ENCODE data around the gene APC. TPM values are rescaled to one million over a fixed set of nuclear protein-coding genes. Genes with fewer than 3 reads are reported as not detected.
A peak's percentile ranks its signal among the peaks of the same experiment; 100 is the strongest.

Gene APC
- total and polyA plus RNA-seq, 2 of the 8 experiments (the other 6 are each of a cell fraction or from before 2014, with no cell fraction given), result 6.8 to 41.9 TPM

GRCh38 chr5:112690605-112691338 lies 46.9 kb upstream of the APC start:
- Histone ChIP-seq H3K18ac (ENCODE audit: extremely low read depth, low read length) (no peak overlapping the region), H3K14ac (ENCODE audit: insufficient read length) (no peak overlapping the region), H2BK15ac (ENCODE audit: low read length) (no peak overlapping the region), H3K23me2 (ENCODE audit: low read depth, low read length) (no peaks in the 10 kb centered on the region; the same call in 1 of the 2 replicates), H4K20me1 (replicated peaks in 1 of 2; ENCODE audit: control insufficient read depth in 1 of 2, insufficient read depth in 2 of 2, low read length in 2 of 2) (no peaks in the 10 kb centered on the region), H3K56ac (replicated peaks; ENCODE audit: insufficient read length, low read depth, low read length) (no peak overlapping the region), H2BK120ac (replicated peaks; ENCODE audit: low read depth, low read length) (no peak overlapping the region), H2BK5ac (ENCODE audit: low read depth, low read length) (no peak overlapping the region), H3K36me3 (ENCODE audit: control insufficient read depth in 2 of 4, insufficient read depth in 4 of 4, low read length in 3 of 4) (no peaks in the 10 kb centered on the region), H4K8ac (ENCODE audit: extremely low read depth, insufficient read depth, low read length) (no peak overlapping the region), H3K4me1 (replicated peaks in 1 of 4; ENCODE audit: control insufficient read depth in 3 of 4, insufficient read depth in 4 of 4, low read length in 3 of 4) (peaks cover 0 to 4% (median 0%) of the 10 kb centered on the region in 4 experiments; a peak in 2 of 7 replicates), H2AK5ac (ENCODE audit: low read depth, low read length) (no peak overlapping the region), H2BK12ac (ENCODE audit: low read depth, low read length) (peak overlapping the region; percentile 11; the same call in 1 of the 2 replicates), H3K79me2 (ENCODE audit: control insufficient read depth in 1 of 2, insufficient read depth in 2 of 2, low read length in 2 of 2) (no peaks in the 10 kb centered on the region), H3K9ac (replicated peaks in 1 of 4; ENCODE audit: extremely low read depth in 1 of 4, low read depth in 3 of 4, low read length in 3 of 4) (no peak overlapping the region), H3K4me2 (ENCODE audit: insufficient read depth in 1 of 2, low read depth in 2 of 2, low read length in 2 of 2) (no peak overlapping the region), H3K4ac (replicated peaks; ENCODE audit: insufficient read length, low read depth, low read length) (no peak overlapping the region), H4K91ac (replicated peaks; ENCODE audit: insufficient read length, low read length) (no peak overlapping the region), H3K23ac (ENCODE audit: insufficient read length) (no peak overlapping the region), H3K27me3 (replicated peaks in 1 of 4; ENCODE audit: control insufficient read depth in 3 of 4, extremely low read depth in 1 of 4, insufficient read depth in 3 of 4, low read length in 3 of 4) (no peaks in the 10 kb centered on the region; a peak in 1 of 7 replicates), H4K5ac (ENCODE audit: insufficient read length, low read depth, low read length) (no peak overlapping the region), H3K27ac (ENCODE audit: low read depth, low read length) (no peak overlapping the region), H2AFZ (ENCODE audit: low read length) (peak overlapping the region; percentile 57; the same call in 1 of the 2 replicates), H3K9me3 (ENCODE audit: insufficient read depth in 2 of 2, low read depth in 1 of 2, low read length in 1 of 2) (peaks cover 0 to 4% of the 10 kb centered on the region in 2 experiments; a peak in 1 of 4 replicates), H3K4me3 (ENCODE audit: extremely low read depth in 1 of 4, insufficient read depth in 2 of 4, low read depth in 3 of 4, low read length in 4 of 4) (no peak overlapping the region), H2BK20ac (ENCODE audit: low read length) (no peak overlapping the region), H3K79me1 (ENCODE audit: low read depth, low read length) (no peaks in the 10 kb centered on the region)
- no peak for FAIRE-seq
- WGBS, 2 experiments (ENCODE audit: extremely low coverage in 1 of 2, insufficient coverage in 1 of 2, insufficient read length in 1 of 2, insufficient replicate concordance in 2 of 2, low coverage in 1 of 2, low lambda C conversion rate in 2 of 2, missing lambda C conversion rate in 1 of 2), result 90% methylated on average over 3 of the region's 3 CpGs; no CpG with 5 or more reads in 1 of the 2 experiments
- ChIA-PET CTCF (ENCODE audit: partially characterized antibody) (interaction anchor here (0.6 to 8.9 kb wide), 33 partner anchors 8 to 515 kb away, joined by 3 to 111 read pairs (median 5); partner anchors contain the start of genes APC and EPB41L4A), POLR2A (ENCODE audit: partially characterized antibody) (interaction anchor here (2.9 kb wide), 1 partner anchor 16 kb away, joined by 8 read pairs; no protein-coding TSS in a partner anchor)
- DNase-seq (ENCODE audit: low read depth in 1 of 2, low spot score in 2 of 2), result no peak
- TF ChIP-seq CHD2 (IDR thresholded peaks at IDR 0.05; ENCODE audit: low read length), result no peak
- TF ChIP-seq NRF1 (IDR thresholded peaks at IDR 0.05; ENCODE audit: low read depth, low read length), result no peak
- no peak for TF ChIP-seq EZH2 (IDR thresholded peaks at IDR 0.05; ENCODE audit: low read depth, low read length, severe bottlenecking)
- no peak for TF ChIP-seq MAFK (IDR thresholded peaks at IDR 0.05; ENCODE audit: low read depth, low read length)
- TF ChIP-seq CBX5 (IDR thresholded peaks at IDR 0.05; ENCODE audit: low read depth, low read length), result no peak
- no peak for TF ChIP-seq BRCA1 (IDR thresholded peaks at IDR 0.05; ENCODE audit: low read depth, low read length)
- no peak for TF ChIP-seq KDM5A (IDR thresholded peaks at IDR 0.05; ENCODE audit: low read length)
- TF ChIP-seq RBBP5 (IDR thresholded peaks at IDR 0.05; ENCODE audit: borderline replicate concordance, low read depth, low read length), result no peak
- TF ChIP-seq, protein P1, sequence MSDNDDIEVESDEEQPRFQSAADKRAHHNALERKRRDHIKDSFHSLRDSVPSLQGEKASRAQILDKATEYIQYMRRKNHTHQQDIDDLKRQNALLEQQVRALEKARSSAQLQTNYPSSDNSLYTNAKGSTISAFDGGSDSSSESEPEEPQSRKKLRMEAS (IDR thresholded peaks at IDR 0.05), result no peak
- TF ChIP-seq CTBP2 (IDR thresholded peaks at IDR 0.05; ENCODE audit: borderline replicate concordance, insufficient read depth, insufficient read length, low read length), result no peak
- TF ChIP-seq CHD1 (IDR thresholded peaks at IDR 0.05; ENCODE audit: low read depth, low read length), result no peak
- TF ChIP-seq GABPA (IDR thresholded peaks at IDR 0.05; ENCODE audit: borderline replicate concordance, insufficient read depth, low read length), result no peak
